Osteocyte (in vitro differentiated cells): ENCODE measurements around the gene GINS3. TPM values are rescaled to one million over a fixed set of nuclear protein-coding genes. Genes with fewer than 3 reads are reported as not detected.

Experiments used
- DNase-seq: peaks from one replicate; pipeline ENCODE4 v3.0.0; 2021; ENCODE audit warnings: mixed read lengths; ENCODE audit not compliant: unreplicated experiment; ENCODE audit errors: extremely low spot score
- H3K27ac Mint-ChIP-seq: one replicate; pipeline ENCODE4 v1.8.0; 2021; ENCODE audit warnings: mild to moderate bottlenecking, mixed read lengths; ENCODE audit not compliant: unreplicated experiment
- H3K27me3 Mint-ChIP-seq: one replicate; pipeline ENCODE4 v1.8.0; 2021; ENCODE audit warnings: mixed read lengths; ENCODE audit not compliant: unreplicated experiment
- H3K36me3 Mint-ChIP-seq: one replicate; pipeline ENCODE4 v1.8.0; 2021; ENCODE audit warnings: mixed read lengths; ENCODE audit not compliant: unreplicated experiment
- H3K4me1 Mint-ChIP-seq: one replicate; pipeline ENCODE4 v1.8.0; 2021; ENCODE audit warnings: mixed read lengths; ENCODE audit not compliant: unreplicated experiment
- H3K4me3 Mint-ChIP-seq: one replicate; pipeline ENCODE4 v1.8.0; 2021; ENCODE audit warnings: mild to moderate bottlenecking, moderate library complexity, mixed read lengths; ENCODE audit not compliant: unreplicated experiment
- H3K9me3 Mint-ChIP-seq: one replicate; pipeline ENCODE4 v1.8.0; 2021; ENCODE audit warnings: mixed read lengths; ENCODE audit not compliant: unreplicated experiment
- CTCF ChIP-seq: fragments of 200-600 bp; sonication (generic); IDR thresholded peaks from 2 replicates; pipeline ENCODE4 v1.5.0; 2021; ENCODE audit warnings: antibody characterized with exemption, mild to moderate bottlenecking, moderate library complexity
- total RNA-seq: library from RNA; stranded (reverse); gene quantifications from 2 replicates; pipeline ENCODE4 v1.2.1, GENCODE V29; 2021

GINS3 gene
- total RNA-seq, 1 donor from 2014 or later: 2.7 TPM

GRCh38 chr16:58433569-58433951, 41.3 kb downstream of the GINS3 start:
- Mint-ChIP-seq H3K36me3 (no peaks in the 10 kb centered on the region), H3K4me1 (no peaks in the 10 kb centered on the region), H3K9me3 (no peaks in the 10 kb centered on the region), H3K27ac (no peak overlapping the region), H3K4me3 (no peak overlapping the region), H3K27me3 (peaks cover 17% of the 10 kb centered on the region)
- TF ChIP-seq CTCF: no peak
- DNase-seq: no peak

GRCh38 chr16:58435779-58436178, 43.5 kb downstream of the GINS3 start:
- H3K27me3 Mint-ChIP-seq: peaks cover 4% of the 10 kb centered on the region
- no peak overlapping the region for H3K27ac Mint-ChIP-seq
- no peaks in the 10 kb centered on the region for H3K4me1 Mint-ChIP-seq
- no peak for DNase-seq
- no peaks in the 10 kb centered on the region for H3K9me3 Mint-ChIP-seq
- TF ChIP-seq CTCF: no peak
- H3K36me3 Mint-ChIP-seq: no peaks in the 10 kb centered on the region
- no peak overlapping the region for H3K4me3 Mint-ChIP-seq

- Mint-ChIP-seq H3K9me3 (no peaks in the 10 kb centered on the region), H3K4me3 (no peak overlapping the region), H3K27me3 (peaks cover 24% of the 10 kb centered on the region), H3K27ac (no peak overlapping the region), H3K4me1 (no peaks in the 10 kb centered on the region), H3K36me3 (no peaks in the 10 kb centered on the region)
- TF ChIP-seq CTCF: no peak
- no peak for DNase-seq
These were observed 47.9 kb downstream of the GINS3 start for GRCh38 chr16:58440131-58440530.

- Mint-ChIP-seq H3K4me1 (no peaks in the 10 kb centered on the region), H3K27ac (no peak overlapping the region), H3K36me3 (no peaks in the 10 kb centered on the region), H3K27me3 (peaks cover 26% of the 10 kb centered on the region), H3K9me3 (no peaks in the 10 kb centered on the region), H3K4me3 (no peak overlapping the region)
- DNase-seq: no peak
- no peak for TF ChIP-seq CTCF
These were observed 50.3 kb downstream of the GINS3 start for GRCh38 chr16:58442547-58442946.

- TF ChIP-seq CTCF: no peak
- Mint-ChIP-seq H3K36me3 (no peaks in the 10 kb centered on the region), H3K4me1 (no peaks in the 10 kb centered on the region), H3K27me3 (peaks cover 31% of the 10 kb centered on the region), H3K9me3 (no peaks in the 10 kb centered on the region), H3K27ac (no peak overlapping the region), H3K4me3 (no peak overlapping the region)
- no peak for DNase-seq
These were observed 51.5 kb downstream of the GINS3 start for GRCh38 chr16:58443783-58444182.
